ENCODE data around the gene PRC1. TPM values are rescaled to one million over a fixed set of nuclear protein-coding genes. Genes with fewer than 3 reads are reported as not detected.
"Not testable (repeated sequence)": the region's sequence is repeated elsewhere in the genome, so short reads cannot be mapped to it uniquely, and the experiment has no call there.

The PRC1 gene, protein sequence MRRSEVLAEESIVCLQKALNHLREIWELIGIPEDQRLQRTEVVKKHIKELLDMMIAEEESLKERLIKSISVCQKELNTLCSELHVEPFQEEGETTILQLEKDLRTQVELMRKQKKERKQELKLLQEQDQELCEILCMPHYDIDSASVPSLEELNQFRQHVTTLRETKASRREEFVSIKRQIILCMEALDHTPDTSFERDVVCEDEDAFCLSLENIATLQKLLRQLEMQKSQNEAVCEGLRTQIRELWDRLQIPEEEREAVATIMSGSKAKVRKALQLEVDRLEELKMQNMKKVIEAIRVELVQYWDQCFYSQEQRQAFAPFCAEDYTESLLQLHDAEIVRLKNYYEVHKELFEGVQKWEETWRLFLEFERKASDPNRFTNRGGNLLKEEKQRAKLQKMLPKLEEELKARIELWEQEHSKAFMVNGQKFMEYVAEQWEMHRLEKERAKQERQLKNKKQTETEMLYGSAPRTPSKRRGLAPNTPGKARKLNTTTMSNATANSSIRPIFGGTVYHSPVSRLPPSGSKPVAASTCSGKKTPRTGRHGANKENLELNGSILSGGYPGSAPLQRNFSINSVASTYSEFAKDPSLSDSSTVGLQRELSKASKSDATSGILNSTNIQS
- 311 and 334 TPM in 2 replicates for total RNA-seq (2014; rRNA removed; shearing (Covaris generic))

DNA sequence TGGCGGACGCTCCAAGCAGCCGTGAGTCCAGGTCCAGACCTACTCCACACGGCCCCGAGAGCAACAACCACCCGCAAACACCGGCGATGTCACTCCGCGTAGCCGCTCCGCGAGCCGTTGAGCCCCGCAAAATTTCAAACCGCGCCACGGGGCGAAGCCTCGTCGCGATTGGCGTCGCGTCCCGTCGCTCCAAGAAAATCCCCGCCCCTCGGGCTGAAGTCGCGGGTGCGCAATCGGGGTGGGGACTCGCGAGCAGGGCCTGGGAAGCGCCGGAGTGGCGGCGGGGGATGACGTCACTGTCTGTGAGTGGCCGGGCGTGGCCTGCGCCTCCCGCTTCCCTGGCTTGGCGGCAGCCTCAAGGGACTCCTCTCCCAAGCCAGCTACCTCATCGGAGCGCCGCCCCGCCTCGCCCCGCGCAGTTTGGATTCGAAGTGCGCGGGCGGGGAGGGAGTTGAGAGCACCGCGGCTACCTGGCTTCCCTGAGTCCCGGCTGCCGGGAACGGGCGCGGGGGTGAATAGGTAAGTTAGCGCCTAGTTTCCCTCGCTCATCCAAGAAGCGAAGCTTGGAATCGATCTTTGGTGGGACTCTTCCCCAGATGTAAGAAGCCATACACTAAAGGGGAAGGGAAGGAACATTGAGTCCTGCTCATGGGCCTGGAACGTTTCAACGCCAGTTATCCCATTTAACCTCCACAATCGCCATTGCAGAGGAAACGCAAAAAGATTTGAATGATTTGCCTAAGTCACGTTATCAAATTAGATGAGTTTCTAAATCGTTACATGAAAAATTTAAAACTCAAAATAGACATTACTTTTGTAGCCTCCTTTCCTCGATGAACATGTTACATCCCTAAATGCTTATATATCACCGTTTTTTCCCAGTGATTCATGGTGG, at the start of gene PRC1:
Gene PRC1 (minus strand): TSS at position 119 of the 895 bp plus-strand sequence. CDS start 118 bp downstream, at position 1.
- DNase-seq (ENCODE audit: low spot score) = peak; percentile 96

DNA sequence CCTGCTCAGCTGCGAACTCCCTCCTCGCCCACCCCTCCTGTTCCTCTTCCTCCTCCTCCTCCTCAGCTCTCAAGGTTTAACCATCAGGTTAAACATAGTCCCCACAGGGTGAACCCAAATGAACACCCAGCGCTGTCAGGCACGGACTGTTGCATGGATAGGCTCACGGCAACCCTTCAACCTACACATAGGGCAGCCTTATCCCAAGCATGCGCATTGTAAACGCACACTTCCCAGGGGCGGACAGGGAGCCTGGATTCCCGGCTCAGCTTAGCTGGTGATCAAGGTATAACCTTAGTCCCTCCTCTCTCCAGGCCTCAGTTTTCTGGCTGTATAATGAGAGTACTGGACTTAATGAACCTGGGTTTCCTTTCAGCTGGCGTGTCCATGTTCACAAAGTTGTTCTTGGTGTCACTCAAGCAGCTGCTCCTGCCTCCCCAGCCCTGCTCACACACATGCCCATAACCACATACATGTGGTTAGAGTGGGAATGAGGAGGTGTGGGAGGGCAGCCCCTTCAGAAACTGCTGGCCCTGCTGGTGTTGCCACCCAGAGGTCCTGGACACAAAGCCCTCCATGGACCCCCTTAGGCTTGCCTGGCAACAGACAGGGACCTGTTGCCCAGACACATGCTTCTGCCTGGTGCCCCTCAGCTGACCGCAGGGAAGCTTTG, 49.0 kb upstream of the PRC1 start:
- DNase-seq (ENCODE audit: low spot score) = no peak

DNA sequence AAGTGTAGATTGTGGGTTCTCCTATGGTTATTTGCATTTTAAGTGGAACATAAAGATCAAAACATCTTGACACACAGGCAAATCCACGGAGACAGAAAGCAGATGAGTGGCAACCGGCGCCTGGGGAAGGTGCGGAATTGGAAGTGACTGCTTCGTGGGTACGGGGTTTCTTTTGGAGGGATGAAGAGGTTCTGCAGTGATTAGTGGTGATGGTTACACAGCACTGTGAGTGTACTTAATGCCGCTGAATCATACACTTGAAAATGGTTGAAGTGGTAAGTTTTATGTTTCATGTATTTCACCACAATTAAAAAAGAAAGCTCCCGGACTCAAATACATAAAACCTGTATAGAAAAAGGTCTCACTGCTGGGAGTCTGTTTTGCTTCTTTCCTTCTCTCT, 46.5 kb upstream of the PRC1 start:
- no peak for DNase-seq (ENCODE audit: low spot score)

DNA sequence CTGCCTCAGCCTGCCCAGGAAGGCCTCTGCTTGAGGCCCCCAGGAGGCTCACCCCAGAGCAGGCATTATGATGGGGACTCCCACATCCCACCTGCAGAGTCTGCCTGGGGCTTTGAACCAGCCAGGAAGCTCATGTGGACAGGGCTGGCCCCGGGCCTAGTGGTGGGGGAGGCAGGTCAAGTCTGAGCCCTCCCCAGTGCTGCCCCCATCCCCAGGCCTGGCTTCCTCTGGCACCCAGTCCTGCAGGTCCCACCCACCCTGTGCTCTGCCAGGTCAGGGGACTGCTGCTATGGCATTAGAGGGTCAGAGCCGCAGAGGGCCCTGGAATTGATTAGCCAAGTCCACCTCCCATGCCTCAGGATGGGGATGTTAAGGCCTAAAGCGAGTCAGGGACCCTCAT, 45.7 kb upstream of the PRC1 start:
- DNase-seq (ENCODE audit: low spot score) = no peak

DNA sequence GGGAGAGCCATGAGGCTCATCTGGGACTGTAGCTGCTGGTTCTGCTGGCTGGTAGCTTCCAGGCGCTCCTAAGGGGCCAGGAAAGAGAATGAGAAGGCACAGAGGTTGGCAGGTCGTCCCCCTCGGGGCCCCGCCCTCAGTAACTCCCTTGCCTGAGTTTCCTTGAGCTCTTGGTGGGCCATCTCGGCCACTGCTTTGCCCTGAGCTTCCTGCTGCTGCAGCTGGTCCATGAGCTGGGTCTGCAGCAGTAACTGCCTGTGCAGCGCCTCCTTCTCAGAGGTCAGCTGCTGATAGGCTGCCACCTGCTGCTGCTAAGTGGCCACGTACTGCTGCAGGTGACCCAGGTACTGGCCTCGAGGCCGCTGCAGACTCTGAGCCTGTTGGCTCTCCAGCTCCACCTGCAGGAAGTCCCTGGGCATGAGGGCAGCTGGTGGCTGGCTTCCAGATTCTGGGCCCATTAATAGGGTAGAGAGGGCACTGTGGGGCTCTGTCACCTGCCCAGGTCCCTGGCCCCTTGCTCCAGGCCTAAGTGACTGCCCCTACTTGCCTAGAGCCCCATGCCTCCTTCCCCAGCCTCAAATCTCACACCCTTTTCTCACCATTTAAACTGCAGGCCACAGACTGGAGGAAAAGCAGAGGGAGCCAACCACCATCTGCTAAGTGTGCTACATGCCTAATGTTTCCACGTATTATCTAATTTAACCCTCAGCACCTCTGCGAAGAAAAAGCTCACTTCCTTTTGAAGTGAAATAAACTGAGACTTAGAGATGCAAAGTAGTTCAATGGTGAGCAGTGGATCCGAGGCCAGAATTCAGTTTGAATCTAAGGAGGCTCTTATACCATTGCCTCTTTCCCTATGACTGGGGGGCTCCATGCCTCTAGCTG, 38.8 kb upstream of the PRC1 start:
- peak; percentile 19 for DNase-seq (ENCODE audit: low spot score)

DNA sequence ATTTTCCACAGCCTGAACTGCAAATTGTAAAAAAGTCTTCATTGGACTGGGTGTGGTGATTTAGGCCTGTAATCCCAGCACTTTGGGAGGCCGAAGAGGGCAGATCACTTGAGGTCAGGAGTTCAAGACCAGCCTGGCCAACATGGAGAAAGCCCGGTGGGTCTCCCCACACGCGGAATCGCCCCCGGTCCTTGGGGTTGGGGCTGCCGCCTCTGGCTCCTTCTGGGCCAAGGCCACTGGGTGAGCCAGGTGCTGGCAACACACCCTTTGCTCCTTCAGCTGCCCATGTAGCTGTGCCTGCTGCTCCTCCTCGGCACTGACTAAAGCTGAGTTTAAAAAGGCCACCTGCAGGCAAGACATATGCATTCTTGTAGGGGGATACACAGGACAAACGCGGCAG, 37.5 kb upstream of the PRC1 start:
- DNase-seq (ENCODE audit: low spot score) = no peak

DNA sequence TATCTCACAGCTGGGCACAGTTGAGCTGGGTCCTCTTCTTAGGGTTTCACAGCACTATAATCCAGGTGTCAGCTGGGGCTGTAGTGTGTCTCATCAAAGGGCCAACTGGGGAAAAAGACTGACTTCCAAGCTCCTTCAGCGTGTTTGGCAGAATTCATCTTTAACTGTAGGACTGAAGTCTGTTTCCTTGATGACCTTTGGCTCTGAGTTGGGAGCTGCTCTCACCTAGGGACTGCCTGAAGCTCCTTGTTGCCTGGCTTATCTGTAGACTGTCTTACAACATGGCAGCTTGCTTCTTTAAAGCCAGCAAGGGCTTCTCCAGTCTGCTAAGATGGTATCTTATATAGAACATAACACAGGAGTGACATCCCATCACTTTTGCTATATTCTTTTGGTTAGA, 33.3 kb upstream of the PRC1 start:
- DNase-seq (ENCODE audit: low spot score) = no peak

DNA sequence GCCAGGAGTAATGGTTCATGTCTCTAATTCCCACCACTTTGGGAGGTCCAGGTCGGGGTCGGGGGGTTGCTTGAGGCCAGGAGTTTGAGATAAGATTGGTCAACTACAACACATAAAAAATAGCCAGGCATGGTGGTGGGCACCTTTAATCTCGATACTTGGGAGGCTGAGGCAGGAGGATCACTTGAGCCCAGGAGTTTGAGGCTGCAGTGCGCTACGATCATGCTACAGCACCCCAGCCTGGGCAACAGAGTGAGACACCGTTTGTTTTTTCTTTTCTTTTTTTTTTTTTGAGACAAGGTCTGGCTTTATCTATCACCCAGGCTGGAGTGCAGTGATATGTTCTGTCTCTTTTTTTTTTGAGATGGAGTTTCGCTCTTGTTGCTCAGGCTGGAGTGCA, 29.4 kb upstream of the PRC1 start:
- DNase-seq (ENCODE audit: low spot score) = no peak

DNA sequence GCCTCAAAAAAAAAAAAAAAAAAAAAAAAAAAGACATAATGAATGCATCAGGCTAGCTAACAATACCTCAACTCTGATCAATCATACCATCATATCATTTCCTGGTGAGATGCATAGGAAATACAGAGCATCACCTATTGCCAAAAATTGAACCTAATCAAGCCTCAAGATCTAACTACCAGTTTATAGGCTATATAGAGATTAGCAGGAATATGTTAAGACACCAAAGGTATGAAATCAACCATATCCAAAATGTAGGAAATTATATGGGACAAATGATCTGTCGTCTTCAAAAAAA, 28.4 kb upstream of the PRC1 start:
- DNase-seq (ENCODE audit: low spot score) = no peak

DNA sequence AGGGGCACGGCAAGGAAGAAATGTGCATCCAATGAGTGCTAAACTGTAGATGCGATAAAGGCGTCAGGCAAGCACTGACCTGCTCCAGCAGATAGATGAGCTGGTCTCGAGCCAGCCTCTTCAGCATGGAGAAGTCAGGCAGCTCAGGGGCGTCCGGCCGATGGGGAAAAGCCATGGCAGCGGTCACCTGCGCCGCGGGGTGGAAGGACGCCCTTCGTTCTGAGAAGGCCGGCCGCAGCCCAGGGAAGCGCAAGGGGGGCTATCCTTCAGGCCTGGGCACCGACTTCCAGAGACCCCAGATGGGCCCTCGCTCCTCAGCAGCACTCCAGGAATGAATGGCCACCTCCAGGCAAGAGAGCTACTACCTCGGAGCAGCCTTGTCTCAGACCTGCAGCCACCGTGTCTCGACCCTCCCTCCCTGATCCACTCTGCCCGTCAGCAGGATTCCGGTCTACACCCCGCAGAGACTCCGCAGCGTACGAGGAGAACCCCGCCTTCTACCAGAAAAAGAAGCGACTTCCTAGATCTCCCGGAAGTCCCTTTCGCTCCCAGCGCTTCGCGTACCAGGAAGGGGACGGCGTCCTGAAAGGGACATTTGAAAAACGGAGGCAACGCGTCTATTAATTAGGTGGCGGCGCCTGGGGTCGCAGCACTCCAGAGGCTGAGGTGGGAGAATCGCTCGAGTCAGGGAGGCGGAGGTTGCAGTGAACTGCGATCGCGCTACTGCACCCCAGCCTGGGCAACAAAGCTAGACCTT, 27.9 kb upstream of the PRC1 start, which contains the start of gene VPS33B:
Gene VPS33B (minus strand): TSS at position 520 of the 757 bp plus-strand sequence. CDS start 345 bp downstream, at position 175.
- peak; percentile 71 for DNase-seq (ENCODE audit: low spot score)

DNA sequence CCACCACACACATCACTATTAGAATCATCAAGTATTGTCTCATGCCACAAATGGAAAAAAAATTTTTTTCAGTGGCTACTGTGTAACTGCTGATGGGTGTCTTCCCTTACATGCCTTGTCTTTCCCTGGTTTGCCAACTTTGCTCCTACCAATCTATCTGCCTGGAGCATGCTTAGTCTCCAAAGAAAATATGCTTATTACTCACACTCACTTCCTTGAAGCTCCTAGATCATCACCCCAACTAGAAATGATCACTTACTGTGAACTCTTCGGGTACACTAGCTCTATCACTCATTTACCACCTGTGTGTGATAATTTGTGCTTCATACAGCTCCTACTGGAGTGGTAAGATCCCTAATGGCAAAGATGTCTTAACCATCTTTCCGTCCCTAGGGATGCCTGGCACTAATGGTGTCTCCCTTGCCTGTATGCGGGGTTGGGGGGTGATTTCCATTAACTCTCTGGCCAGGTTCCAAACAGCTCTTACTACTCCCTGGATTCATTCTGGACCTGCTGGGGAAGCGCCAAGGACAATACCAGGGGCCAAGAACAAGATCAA, 27.3 kb upstream of the PRC1 start:
- DNase-seq (ENCODE audit: low spot score) = peak; percentile 1

DNA sequence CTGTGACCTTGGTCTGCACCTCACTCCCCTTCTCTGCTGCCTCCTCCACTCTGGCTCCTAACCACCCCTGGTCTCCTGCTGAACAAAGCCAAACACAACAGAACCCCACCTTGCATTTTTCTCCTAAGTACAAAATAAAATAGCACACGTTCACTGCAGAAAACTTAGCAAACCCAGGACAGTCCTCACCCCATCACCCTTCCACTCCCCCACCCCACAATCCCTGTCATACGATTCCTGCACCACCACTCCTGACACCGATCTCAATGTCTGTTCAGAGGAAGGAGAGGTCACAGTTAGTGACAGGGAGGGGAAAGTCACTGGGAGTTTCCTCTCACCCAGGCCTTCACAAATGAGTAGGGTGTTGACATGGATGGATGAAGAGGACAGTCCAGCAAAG, 23.8 kb upstream of the PRC1 start:
- no peak for DNase-seq (ENCODE audit: low spot score)

DNA sequence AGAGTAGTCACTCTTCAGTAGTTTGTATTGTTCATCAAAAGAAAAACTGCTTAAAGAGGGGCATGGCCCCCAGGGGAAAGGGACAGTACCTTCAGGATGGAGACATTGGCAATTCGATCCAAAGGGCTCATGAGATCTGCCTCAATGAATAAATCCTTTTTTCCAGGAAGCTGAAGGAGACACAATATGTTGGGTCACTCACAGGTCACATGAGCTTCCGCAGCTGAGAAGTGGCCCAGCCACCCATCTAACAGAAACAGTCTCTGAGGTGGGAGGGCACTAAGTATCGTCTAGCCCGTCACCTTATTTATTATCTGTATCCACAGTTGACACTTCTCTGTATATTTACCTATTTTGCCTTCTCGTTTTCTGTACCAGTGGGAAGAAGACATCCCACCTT, 23.4 kb upstream of the PRC1 start:
- DNase-seq (ENCODE audit: low spot score) = no peak

DNA sequence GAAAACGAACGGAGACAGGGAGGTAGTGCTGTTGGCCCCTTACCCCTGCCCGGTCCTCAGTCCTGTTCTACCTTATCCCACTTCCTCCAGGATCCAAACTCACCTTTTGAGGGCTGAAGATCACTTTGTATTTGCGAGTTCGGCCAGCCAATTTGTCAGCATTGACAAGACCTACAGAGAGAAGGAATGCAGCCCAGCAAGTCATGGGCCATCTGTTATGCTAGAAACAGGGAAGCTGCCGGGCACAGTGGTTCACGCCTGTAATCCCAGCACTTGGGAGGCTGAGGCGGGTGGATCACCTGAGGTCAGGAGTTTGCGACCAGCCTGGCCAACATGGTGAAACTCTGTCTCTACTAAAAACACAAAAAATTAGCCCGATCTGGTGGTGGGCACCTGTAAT, 19.4 kb upstream of the PRC1 start:
- not testable (repeated sequence) for DNase-seq (ENCODE audit: low spot score)

DNA sequence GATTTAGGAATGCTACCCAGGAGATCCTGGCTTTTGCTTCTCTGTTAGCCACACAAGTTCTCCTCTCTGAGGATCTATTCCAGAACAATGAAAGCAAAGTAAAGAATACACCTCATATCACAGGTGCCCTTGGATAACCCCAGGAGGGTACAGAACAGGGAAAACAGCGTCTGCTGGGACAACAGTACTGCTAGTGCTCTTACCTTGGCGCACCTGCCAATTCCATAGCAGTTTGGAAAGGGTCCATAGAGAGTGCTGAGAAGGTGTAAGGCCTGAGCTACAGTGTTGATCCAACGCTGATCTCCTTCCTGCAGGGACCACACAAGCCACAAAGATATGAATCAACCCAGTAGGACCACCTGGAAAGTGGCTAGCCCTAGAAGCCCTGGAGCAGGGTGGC, 12.9 kb upstream of the PRC1 start:
- DNase-seq (ENCODE audit: low spot score) = no peak

DNA sequence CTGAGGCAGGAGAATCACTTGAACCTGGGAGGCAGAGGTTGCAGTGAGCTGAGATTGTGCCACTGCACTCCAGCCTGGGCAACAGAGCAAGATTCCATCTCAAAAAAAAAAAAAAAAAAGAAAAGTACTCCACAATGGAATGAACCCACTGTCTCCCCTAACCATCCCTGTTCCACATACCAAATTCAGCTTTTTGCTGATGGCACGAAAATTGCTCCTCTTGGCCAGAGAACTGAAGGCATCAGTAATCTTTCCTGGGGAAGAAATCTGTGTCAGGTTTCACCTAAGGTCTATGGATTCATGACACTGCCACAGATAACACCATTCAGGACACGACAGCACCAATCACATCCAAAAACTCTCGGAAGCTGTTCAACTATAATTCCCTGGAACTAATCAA, 6.9 kb upstream of the PRC1 start:
- DNase-seq (ENCODE audit: low spot score) = no peak

DNA sequence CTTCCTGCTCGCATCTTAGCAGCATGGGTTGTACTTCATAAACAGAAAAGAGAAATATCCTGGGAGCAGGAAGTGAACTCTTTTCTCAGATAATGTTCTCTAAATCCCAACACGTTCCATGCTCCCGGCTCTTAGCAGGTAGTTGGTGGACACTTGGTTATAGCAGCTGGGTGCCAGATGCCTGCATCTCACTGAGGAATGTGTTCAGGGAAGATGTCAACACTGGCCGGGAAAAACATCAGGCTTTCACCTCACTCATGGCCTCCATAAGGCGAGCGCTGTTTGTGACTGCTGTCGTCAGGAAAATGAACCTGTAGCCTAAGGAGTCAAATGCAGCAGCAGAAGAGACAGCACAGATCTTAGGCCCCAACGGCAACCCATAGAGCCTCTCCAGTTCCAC, 4.4 kb upstream of the PRC1 start:
- DNase-seq (ENCODE audit: low spot score) = no peak

DNA sequence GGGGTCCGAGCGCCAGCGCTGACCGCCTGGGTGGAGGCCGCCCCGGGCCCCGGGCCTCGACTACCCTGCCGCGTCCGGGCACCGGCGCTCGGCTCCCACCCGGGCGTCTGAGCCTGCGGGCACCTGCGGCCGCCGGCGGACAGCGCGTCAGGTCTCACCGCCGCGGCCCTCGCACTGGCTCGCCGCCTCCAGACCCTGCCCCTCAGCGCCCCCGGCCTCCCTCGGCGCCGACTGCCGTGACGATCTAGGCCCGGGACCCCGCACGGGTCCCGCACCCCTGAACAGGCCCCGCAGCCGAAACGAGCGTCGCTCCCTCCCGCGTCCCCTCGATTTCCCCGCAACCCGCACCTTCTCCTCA, 297 bp downstream of the PRC1 start:
- no peak for DNase-seq (ENCODE audit: low spot score)

DNA sequence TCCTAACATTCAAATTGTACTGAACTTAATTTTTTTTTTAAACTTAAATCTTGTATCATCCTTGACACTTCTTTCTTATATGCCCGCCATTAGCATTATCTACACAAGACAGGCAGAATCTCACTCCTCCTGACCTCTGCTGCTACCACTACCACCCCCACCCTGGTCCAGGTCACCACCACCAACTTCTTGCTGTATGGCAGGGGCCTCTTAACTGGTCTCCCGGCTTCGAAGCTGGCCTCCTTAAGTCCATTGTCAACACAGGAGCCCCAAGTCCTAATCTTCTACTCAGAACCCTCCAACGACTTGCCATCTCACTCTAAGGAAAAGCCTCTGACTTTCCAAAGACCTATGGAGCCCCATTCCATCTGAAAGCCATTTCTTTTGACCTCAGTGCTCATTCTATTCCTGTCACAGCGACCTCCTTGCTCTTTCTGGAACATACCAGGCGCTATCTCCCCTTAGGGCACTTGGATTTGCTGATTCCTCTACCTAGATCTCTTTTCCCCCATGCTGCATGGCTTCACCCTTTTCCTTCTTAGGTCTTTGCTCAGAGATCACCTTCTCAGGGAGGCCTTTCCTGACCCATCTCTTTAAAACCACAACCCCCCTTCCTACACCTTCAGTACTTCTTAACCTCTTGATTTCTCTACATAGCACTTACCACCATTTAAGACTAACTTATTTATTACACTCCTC, 2.6 kb downstream of the PRC1 start:
- no peak for DNase-seq (ENCODE audit: low spot score)
